ENCODE data around the gene PARN. TPM values are rescaled to one million over a fixed set of nuclear protein-coding genes. Genes with fewer than 3 reads are reported as not detected.

The PARN gene
- total RNA-seq, 1 experiment from 2014 or later, result 57.8 TPM

GRCh38 chr16:14437426-14437825 is 192.6 kb downstream of the PARN start:
- H3K4me1 ChIP-seq (ENCODE audit: control insufficient read depth, insufficient read depth, low read length), result no peaks in the 10 kb centered on the region
- H3K9me3 ChIP-seq (ENCODE audit: control insufficient read depth, insufficient read depth, low read depth, low read length), result no peaks in the 10 kb centered on the region
- no peak overlapping the region for H3K4me3 ChIP-seq (ENCODE audit: low read depth in 2 of 2, low read length in 2 of 2)
- in situ Hi-C loops (cut with HindIII; ENCODE audit: low pct_unique_long_range_greater_than_20kb, low sequenced_read_pairs), result no loop called here
- DNase-seq (ENCODE audit: low read depth, low spot score), result no peak
- intact Hi-C loops (cut with micrococcal nuclease; ENCODE audit: unreplicated experiment), result no loop called here
- H3K27ac ChIP-seq (ENCODE audit: low read length), result no peak overlapping the region
- CTCF ChIA-PET, result no interaction called here
- POLR2A ChIA-PET, result no interaction called here
- TF ChIP-seq TCF7L2 (IDR thresholded peaks at IDR 0.05; ENCODE audit: low read depth, low read length), result no peak
- no peak for TF ChIP-seq CTCF (IDR thresholded peaks at IDR 0.05)
- no peak for TF ChIP-seq SIN3A (IDR thresholded peaks at IDR 0.05; ENCODE audit: borderline replicate concordance, insufficient read depth, low read depth, low read length)
- no peak for TF ChIP-seq REST (IDR thresholded peaks at IDR 0.05; ENCODE audit: insufficient read depth in 1 of 2, low read depth in 2 of 2, low read length in 1 of 2)
- TF ChIP-seq POLR2AphosphoS5 (IDR thresholded peaks at IDR 0.05; ENCODE audit: low read depth, low read length), result no peak
- ATAC-seq, result no peak
- H3K27me3 ChIP-seq (ENCODE audit: control insufficient read depth, insufficient read depth, low read length), result no peaks in the 10 kb centered on the region
- BruUV-seq (replicated peaks), result no TSS peak
- no peaks in the 10 kb centered on the region for H3K36me3 ChIP-seq (ENCODE audit: control insufficient read depth, insufficient read depth, low read length)

- H3K27me3 ChIP-seq (ENCODE audit: control insufficient read depth, insufficient read depth, low read length), result no peaks in the 10 kb centered on the region
- BruUV-seq (replicated peaks), result no TSS peak
- DNase-seq (ENCODE audit: low read depth, low spot score) (no peak), ATAC-seq (no peak)
- CTCF ChIA-PET, result no interaction called here
- POLR2A ChIA-PET, result no interaction called here
- TF ChIP-seq SIN3A (IDR thresholded peaks at IDR 0.05; ENCODE audit: borderline replicate concordance, insufficient read depth, low read depth, low read length), result no peak
- no peak for TF ChIP-seq TCF7L2 (IDR thresholded peaks at IDR 0.05; ENCODE audit: low read depth, low read length)
- TF ChIP-seq POLR2AphosphoS5 (IDR thresholded peaks at IDR 0.05; ENCODE audit: low read depth, low read length), result no peak
- no peak for TF ChIP-seq REST (IDR thresholded peaks at IDR 0.05; ENCODE audit: insufficient read depth in 1 of 2, low read depth in 2 of 2, low read length in 1 of 2)
- no peak for TF ChIP-seq CTCF (IDR thresholded peaks at IDR 0.05)
- no peaks in the 10 kb centered on the region for H3K4me1 ChIP-seq (ENCODE audit: control insufficient read depth, insufficient read depth, low read length)
- H3K9me3 ChIP-seq (ENCODE audit: control insufficient read depth, insufficient read depth, low read depth, low read length), result no peaks in the 10 kb centered on the region
- in situ Hi-C loops (cut with HindIII; ENCODE audit: low pct_unique_long_range_greater_than_20kb, low sequenced_read_pairs), result no loop called here
- no peaks in the 10 kb centered on the region for H3K36me3 ChIP-seq (ENCODE audit: control insufficient read depth, insufficient read depth, low read length)
- intact Hi-C loops (cut with micrococcal nuclease; ENCODE audit: unreplicated experiment), result no loop called here
- H3K4me3 ChIP-seq (ENCODE audit: low read depth in 2 of 2, low read length in 2 of 2), result no peak overlapping the region
- no peak overlapping the region for H3K27ac ChIP-seq (ENCODE audit: low read length)
These were observed 193.6 kb downstream of the PARN start for GRCh38 chr16:14436401-14436955.
